GM23338 (cell line): Measurements from ENCODE around the gene SLC25A12. TPM values are rescaled to one million over a fixed set of nuclear protein-coding genes. Genes with fewer than 3 reads are reported as not detected.

Experiments
- ATAC-seq: fragments of 200-7000 bp; cut with Tn5 transposase; 3 replicates; pipeline ENCODE4 v1.9.1; 2020
- DNase-seq: peaks from one replicate; pipeline ENCODE4 v3.0.0-alpha.2; 2015; ENCODE audit warnings: low spot score
- H2AFZ ChIP-seq: fragments of 200-600 bp; sonication (generic); 2 replicates; pipeline ENCODE4 v1.8.0; 2016; ENCODE audit warnings: antibody characterized with exemption, mild to moderate bottlenecking, moderate library complexity
- H3F3A ChIP-seq: fragments of 200-600 bp; sonication (generic); replicated peaks from 2 replicates; pipeline ENCODE4 v1.8.0; 2017; ENCODE audit warnings: antibody characterized with exemption, mixed run types, low read depth
- H3K27ac ChIP-seq: fragments of 200-600 bp; sonication (generic); 2 replicates; pipeline ENCODE4 v1.6.1; 2016; ENCODE audit warnings: low read depth
- H3K27me3 ChIP-seq: fragments of 200-600 bp; sonication (generic); 2 replicates; pipeline ENCODE4 v1.8.0; 2016; ENCODE audit warnings: mild to moderate bottlenecking, mixed run types, moderate library complexity; ENCODE audit not compliant: insufficient read depth
- H3K36me3 ChIP-seq: fragments of 200-600 bp; sonication (generic); 2 replicates; pipeline ENCODE4 v1.8.0; 2016; ENCODE audit warnings: mild to moderate bottlenecking; ENCODE audit not compliant: insufficient read depth
- H3K4me1 ChIP-seq: fragments of 200-600 bp; sonication (generic); 2 replicates; pipeline ENCODE4 v1.8.0; 2016; ENCODE audit warnings: mild to moderate bottlenecking, moderate library complexity; ENCODE audit not compliant: insufficient read depth
- H3K4me2 ChIP-seq: fragments of 200-600 bp; sonication (generic); 2 replicates; pipeline ENCODE4 v1.7.1; 2017; ENCODE audit warnings: mixed run types
- H3K4me3 ChIP-seq: fragments of 200-600 bp; sonication (generic); 2 replicates; pipeline ENCODE4 v1.6.1; 2016; ENCODE audit warnings: mixed run types
- H3K79me2 ChIP-seq: fragments of 200-600 bp; sonication (generic); replicated peaks from 2 replicates; pipeline ENCODE4 v1.8.0; 2017; ENCODE audit warnings: mild to moderate bottlenecking; ENCODE audit not compliant: insufficient read depth
- H3K9me2 ChIP-seq: fragments of 200-600 bp; sonication (generic); 2 replicates; pipeline ENCODE4 v1.8.0; 2017; ENCODE audit not compliant: insufficient read depth
- H4K20me1 ChIP-seq: fragments of 200-600 bp; sonication (generic); replicated peaks from 2 replicates; pipeline ENCODE4 v1.8.0; 2017; ENCODE audit warnings: mild to moderate bottlenecking; ENCODE audit not compliant: insufficient read depth
- H3K27ac Mint-ChIP-seq: 2 replicates; pipeline ENCODE4 v1.8.0; 2020; ENCODE audit warnings: inconsistent platforms, mild to moderate bottlenecking, moderate library complexity, mixed read lengths
- H3K27me3 Mint-ChIP-seq: 3 replicates; pipeline ENCODE4 v1.8.0; 2022; ENCODE audit warnings: low read depth, mild to moderate bottlenecking, moderate library complexity, mixed read lengths, inconsistent platforms; ENCODE audit not compliant: insufficient read depth, poor library complexity
- H3K36me3 Mint-ChIP-seq: 3 replicates; pipeline ENCODE4 v1.8.0; 2021; ENCODE audit warnings: low read depth, mild to moderate bottlenecking, inconsistent platforms, moderate library complexity, mixed read lengths
- H3K4me1 Mint-ChIP-seq: 3 replicates; pipeline ENCODE4 v1.8.0; 2020; ENCODE audit warnings: mild to moderate bottlenecking, inconsistent platforms, mixed read lengths
- H3K4me3 Mint-ChIP-seq: 3 replicates; pipeline ENCODE4 v1.8.0; 2021; ENCODE audit warnings: moderate library complexity, mild to moderate bottlenecking, inconsistent platforms, mixed read lengths
- H3K9me3 Mint-ChIP-seq: 3 replicates; pipeline ENCODE4 v1.8.0; 2020; ENCODE audit warnings: moderate library complexity, mild to moderate bottlenecking, inconsistent platforms, mixed read lengths
- CREB1 ChIP-seq: fragments of 250-450 bp; sonication (Bioruptor Pico); IDR thresholded peaks from 2 replicates; pipeline ENCODE4 v1.5.0; 2020; ENCODE audit warnings: low read depth, mild to moderate bottlenecking, moderate library complexity
- EZH2 ChIP-seq: fragments of 200-600 bp; sonication (generic); IDR thresholded peaks from one replicate; pipeline ENCODE4 v1.8.0; 2017; ENCODE audit warnings: antibody characterized with exemption, mild to moderate bottlenecking, low read depth; ENCODE audit not compliant: unreplicated experiment
- JUNB ChIP-seq: IDR thresholded peaks from one replicate; pipeline ENCODE4 v1.6.1; 2016; ENCODE audit warnings: antibody characterized with exemption; ENCODE audit not compliant: unreplicated experiment
- NANOG ChIP-seq: IDR thresholded peaks from 2 replicates; pipeline ENCODE4 v1.6.1; 2016; ENCODE audit warnings: antibody characterized with exemption, borderline replicate concordance
- REST ChIP-seq: IDR thresholded peaks from one replicate; pipeline ENCODE4 v1.6.1; 2018; ENCODE audit warnings: antibody characterized with exemption; ENCODE audit not compliant: unreplicated experiment
- ZNF114 ChIP-seq: fragments of 250-450 bp; sonication (Bioruptor Pico); IDR thresholded peaks from 2 replicates; pipeline ENCODE4 v1.5.0; 2020; ENCODE audit warnings: mild to moderate bottlenecking, moderate library complexity
- ZNF331 ChIP-seq: fragments of 250-450 bp; sonication (Bioruptor Pico); IDR thresholded peaks from 2 replicates; pipeline ENCODE4 v1.5.0; 2020; ENCODE audit warnings: low read depth, mild to moderate bottlenecking, moderate library complexity
- polyA plus RNA-seq: library from polyadenylated mRNA; unstranded; fragments of >200 nt; fragmentation: Nextera tagmentation; extraction: Ambion mirVana; gene quantifications from 2 replicates; pipeline ENCODE4 v1.2.1, GENCODE V29; 2016
- total RNA-seq: library from RNA; depleted of rRNA; stranded (reverse); fragments of >200 nt; shearing (Covaris generic); gene quantifications from 2 replicates; pipeline ENCODE4 v1.2.3, GENCODE V29; 2014
- TF ChIP-seq, protein P1 (sequence below): IDR thresholded peaks from 2 replicates; pipeline ENCODE4 v1.6.1; 2016; ENCODE audit warnings: antibody characterized with exemption

SLC25A12 gene
- total and polyA plus RNA-seq, 2 experiments from 2014 or later = 4.8 to 14.8 TPM

DNA sequence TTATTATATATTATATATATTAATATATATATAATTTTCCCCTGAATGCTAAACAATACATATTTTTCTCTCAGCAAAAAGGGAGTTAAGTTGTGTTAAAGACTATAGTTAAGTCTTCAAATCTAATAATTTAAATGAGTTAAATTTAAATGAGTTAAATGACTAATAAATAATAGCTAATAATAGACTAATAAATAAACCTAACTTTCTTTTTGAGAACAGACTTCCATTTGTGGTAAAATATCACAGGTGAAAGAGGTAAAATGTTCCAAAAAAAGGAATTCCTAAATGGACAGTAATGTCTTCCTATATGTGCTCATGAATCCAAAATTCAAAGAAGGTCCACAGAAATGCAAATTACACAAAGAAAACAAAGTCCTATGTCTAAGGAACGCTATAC is 74.6 kb downstream of the SLC25A12 start (continued):
- no peak for TF ChIP-seq REST
- TF ChIP-seq CREB1 (CRISPR knock-in tag) = no peak
- TF ChIP-seq NANOG = no peak
- no peak for TF ChIP-seq ZNF331 (CRISPR knock-in tag)
- TF ChIP-seq, protein P1, sequence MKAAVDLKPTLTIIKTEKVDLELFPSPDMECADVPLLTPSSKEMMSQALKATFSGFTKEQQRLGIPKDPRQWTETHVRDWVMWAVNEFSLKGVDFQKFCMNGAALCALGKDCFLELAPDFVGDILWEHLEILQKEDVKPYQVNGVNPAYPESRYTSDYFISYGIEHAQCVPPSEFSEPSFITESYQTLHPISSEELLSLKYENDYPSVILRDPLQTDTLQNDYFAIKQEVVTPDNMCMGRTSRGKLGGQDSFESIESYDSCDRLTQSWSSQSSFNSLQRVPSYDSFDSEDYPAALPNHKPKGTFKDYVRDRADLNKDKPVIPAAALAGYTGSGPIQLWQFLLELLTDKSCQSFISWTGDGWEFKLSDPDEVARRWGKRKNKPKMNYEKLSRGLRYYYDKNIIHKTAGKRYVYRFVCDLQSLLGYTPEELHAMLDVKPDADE = no peak
- TF ChIP-seq ZNF114 (CRISPR knock-in tag) = no peak

- DNase-seq = no peak
- Histone ChIP-seq H3K27ac (no peak overlapping the region; the same call in 1 of the 2 replicates), H3K4me3 (no peak overlapping the region), H3K4me1 (no peaks in the 10 kb centered on the region), H3F3A (no peaks in the 10 kb centered on the region), H3K36me3 (no peaks in the 10 kb centered on the region), H4K20me1 (no peaks in the 10 kb centered on the region), H3K79me2 (no peaks in the 10 kb centered on the region), H3K27me3 (no peaks in the 10 kb centered on the region), H2AFZ (no peak overlapping the region), H3K4me2 (no peak overlapping the region), H3K9me2 (no peaks in the 10 kb centered on the region)
- ATAC-seq = no peak
- no peaks in the 10 kb centered on the region for H3K27me3 Mint-ChIP-seq
- no peaks in the 10 kb centered on the region for H3K4me1 Mint-ChIP-seq
- TF ChIP-seq REST (no peak), CREB1 (CRISPR knock-in tag) (no peak), JUNB (no peak), NANOG (no peak), EZH2 (no peak)
- TF ChIP-seq, protein P1 = no peak
- H3K4me3 Mint-ChIP-seq = no peak overlapping the region
- H3K27ac Mint-ChIP-seq = no peak overlapping the region
- H3K36me3 Mint-ChIP-seq = no peaks in the 10 kb centered on the region; the same call in 2 of the 3 replicates
- H3K9me3 Mint-ChIP-seq = no peaks in the 10 kb centered on the region
Measured at GRCh38 chr2:171814883-171815282, 79.2 kb downstream of the SLC25A12 start.
